GM19099 (cell line): ENCODE measurements around the gene PRDM16.

Experiments
- POLR2A ChIP-seq: IDR thresholded peaks from 3 replicates; pipeline ENCODE4 v1.6.1; 2011; ENCODE audit warnings: low read depth; ENCODE audit not compliant: insufficient read length; ENCODE audit errors: extremely low read depth

The PRDM16 gene

GRCh38 chr1:3457910-3458883 lies 389.2 kb downstream of the PRDM16 start:
- TF ChIP-seq POLR2A, result no peak

- TF ChIP-seq POLR2A, result no peak
Measured at GRCh38 chr1:3459051-3459908, 390.3 kb downstream of the PRDM16 start.

GRCh38 chr1:3459940-3460671 lies 391.1 kb downstream of the PRDM16 start:
- TF ChIP-seq POLR2A, result no peak

- TF ChIP-seq POLR2A, result no peak
Measured at GRCh38 chr1:3460672-3461131, 391.7 kb downstream of the PRDM16 start.

GRCh38 chr1:3461238-3461933 lies 392.4 kb downstream of the PRDM16 start:
- no peak for TF ChIP-seq POLR2A

- no peak for TF ChIP-seq POLR2A
Measured at GRCh38 chr1:3461934-3462275, 392.9 kb downstream of the PRDM16 start.

- TF ChIP-seq POLR2A, result no peak
Measured at GRCh38 chr1:3462356-3463012, 393.5 kb downstream of the PRDM16 start.

GRCh38 chr1:3463013-3463385 lies 394.0 kb downstream of the PRDM16 start:
- TF ChIP-seq POLR2A, result no peak

- no peak for TF ChIP-seq POLR2A
Measured at GRCh38 chr1:3463408-3463863, 394.4 kb downstream of the PRDM16 start.

- TF ChIP-seq POLR2A, result no peak
Measured at GRCh38 chr1:3463891-3464648, 395.1 kb downstream of the PRDM16 start.

GRCh38 chr1:3464649-3465025 lies 395.6 kb downstream of the PRDM16 start:
- no peak for TF ChIP-seq POLR2A

GRCh38 chr1:3465091-3465934 lies 396.3 kb downstream of the PRDM16 start:
- no peak for TF ChIP-seq POLR2A
